GM19351 (cell line): ENCODE data around the gene MACROD2.

ENCODE experiments used
- ATAC-seq: cut with Tn5 transposase; IDR thresholded peaks from one replicate; pipeline ENCODE4 v1.9.1; 2021; ENCODE audit warnings: mild to moderate bottlenecking, moderate library complexity; ENCODE audit not compliant: unreplicated experiment

The MACROD2 gene

DNA sequence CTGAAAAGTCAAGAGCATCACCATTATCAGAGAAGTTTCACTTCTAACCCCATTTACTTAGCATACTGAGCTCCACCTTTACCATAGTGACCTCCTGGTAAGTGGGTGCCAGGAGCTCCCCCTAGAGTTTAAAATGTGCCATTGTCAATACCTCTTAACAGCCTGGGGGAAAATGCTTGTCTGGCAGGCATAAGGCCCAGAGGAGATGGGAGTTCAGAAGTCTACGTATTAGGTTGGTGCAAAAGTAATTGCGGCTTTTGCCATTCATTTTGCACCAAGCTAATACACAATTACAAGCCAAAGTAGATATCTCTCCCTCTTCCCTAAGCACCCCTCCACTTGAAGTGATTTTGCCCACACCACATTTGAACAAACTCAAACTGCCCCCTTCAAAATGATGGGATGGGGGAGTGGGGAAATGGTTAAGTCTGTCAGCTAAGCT is 1658.9 kb downstream of the MACROD2 start:
- ATAC-seq: peak; percentile 99

DNA sequence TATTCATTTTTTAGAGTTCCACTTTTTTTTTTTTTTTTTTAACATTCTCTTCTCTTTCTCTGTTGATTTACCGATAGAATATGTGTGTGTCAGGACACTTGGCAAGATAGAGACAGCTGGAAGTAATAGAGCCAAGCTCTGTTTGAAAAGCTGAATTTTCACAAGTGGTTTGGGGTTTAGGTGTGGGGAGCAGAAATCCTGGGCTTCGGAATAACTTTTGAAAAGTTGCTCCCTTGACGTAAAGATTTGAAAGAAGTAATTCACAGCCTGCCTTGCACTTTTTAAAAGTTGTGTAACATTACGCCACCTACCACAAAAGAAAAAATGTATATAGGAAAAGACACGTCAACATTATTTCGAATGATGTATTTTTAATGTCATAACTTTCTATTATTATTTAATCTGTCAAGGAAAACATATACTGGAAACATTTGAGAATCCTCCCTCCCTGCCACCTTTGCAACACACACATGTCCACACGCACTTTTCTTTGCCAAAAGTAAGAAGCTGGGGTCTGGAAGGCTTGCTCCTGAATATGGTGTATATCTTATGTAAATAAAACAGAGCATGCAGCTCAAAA is 1660.1 kb downstream of the MACROD2 start:
- ATAC-seq: no peak

DNA sequence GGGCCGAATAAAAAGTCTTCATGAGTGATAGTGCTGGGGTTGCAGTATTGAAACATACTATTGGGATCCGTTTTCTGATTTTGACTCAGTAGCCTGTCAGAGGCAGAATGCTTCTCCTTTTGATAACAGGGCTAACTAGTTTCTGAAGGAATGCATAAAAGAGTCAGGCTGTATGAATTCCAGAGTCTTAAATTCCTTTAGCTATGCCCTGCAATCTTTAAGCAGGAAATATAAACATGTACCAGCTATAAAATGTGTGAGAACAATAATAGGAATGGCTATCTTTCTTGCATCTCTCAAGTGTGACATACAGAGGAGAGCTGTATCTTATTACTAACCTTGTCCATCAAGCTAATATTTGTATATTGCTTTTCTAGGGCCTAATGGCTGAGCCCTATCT is 1660.8 kb downstream of the MACROD2 start:
- ATAC-seq: no peak

DNA sequence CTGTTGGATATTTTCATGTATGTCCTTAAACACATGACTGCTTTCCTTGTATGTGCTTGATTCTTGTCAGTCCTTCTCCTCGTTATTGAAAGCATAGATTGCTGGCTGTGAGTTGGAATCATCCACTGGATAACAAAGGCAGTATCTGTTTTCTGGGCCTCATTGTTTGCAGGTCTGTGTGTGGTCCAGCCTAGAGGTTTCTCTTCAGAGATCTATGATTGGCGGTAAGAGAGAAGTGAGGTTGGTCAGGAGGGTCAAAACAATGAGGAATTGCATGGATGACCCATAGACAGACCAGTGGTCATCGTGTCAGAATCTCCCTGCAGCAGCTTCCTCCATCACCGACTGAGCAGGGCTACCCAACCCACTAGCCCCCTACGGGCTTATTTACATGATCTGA is 1663.0 kb downstream of the MACROD2 start:
- ATAC-seq: no peak

DNA sequence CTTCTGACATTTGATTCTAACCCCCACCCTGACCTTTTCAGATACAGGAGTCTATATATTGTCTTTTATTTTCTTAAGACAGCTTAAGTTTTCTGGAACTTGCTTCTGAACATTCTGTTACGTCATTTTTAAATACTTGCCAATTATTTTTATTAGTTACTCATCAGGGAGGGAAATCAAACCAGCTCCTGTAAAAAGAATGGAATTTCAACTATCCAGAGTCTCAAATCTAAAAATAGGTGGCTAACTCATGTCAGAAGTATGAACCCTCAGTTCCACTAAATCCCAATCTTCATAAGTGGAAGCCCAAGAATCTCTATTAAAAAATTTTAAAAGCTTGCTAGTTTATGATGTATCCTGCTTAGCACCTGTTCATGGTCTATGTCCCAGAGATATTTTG is 1677.9 kb downstream of the MACROD2 start:
- no peak for ATAC-seq

DNA sequence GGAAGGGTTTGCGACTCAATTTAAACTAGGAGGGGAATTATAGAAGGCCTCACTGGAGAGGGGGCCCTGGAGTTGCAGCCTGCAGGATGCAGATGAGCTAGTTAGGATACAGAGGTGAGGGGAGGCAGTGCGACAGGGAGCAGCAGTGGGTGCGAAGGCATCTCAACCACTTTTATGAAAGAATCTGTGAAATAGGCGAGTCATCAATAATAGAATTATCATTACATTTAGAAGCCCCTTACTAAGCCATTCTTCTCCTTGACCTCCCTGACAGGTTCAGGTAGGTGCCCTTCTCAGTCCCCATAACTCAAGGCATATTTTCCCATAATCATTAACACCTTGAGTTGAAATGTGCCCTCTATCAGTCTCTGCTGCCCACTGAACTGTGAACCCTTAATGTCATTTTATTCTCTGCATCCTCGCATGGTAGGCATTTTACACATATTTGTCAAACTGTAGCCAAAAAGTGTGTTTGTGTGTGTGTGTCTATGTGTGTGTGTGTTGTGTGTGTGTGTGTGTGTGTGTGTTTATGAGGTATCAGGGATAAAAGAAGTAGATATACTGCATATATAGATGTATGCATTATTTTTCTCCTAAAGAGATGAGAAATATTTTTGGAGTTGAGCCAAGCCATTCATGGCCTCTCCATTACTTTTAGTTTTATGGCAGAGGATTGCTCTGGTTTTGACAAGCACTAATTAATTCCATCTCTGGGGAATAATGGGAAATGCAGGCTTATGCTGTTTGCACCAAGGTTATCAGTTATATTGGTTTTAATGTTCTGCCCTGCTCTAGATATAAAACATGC is 1679.1 kb downstream of the MACROD2 start:
- ATAC-seq: no peak

DNA sequence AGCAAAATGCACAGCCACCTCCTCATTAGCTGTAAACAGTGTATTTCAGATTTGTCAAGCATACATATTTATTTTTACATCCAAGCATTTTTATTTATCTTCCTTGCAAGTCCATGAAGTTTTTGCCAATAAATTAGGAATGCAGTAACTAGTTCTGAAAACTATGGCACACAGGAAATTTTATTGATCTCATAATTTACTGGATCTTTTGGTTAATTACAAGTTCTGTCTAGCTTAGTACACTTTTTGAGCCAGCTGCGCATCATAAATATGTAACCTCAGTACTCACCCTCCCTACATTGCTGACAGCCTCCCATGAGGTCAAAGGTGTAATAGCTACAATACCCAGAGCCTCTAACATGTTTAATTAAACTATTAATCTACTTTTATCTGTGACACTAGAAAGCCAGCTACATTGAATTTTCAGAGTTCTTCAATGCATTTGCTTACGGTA is 1679.8 kb downstream of the MACROD2 start:
- no peak for ATAC-seq

DNA sequence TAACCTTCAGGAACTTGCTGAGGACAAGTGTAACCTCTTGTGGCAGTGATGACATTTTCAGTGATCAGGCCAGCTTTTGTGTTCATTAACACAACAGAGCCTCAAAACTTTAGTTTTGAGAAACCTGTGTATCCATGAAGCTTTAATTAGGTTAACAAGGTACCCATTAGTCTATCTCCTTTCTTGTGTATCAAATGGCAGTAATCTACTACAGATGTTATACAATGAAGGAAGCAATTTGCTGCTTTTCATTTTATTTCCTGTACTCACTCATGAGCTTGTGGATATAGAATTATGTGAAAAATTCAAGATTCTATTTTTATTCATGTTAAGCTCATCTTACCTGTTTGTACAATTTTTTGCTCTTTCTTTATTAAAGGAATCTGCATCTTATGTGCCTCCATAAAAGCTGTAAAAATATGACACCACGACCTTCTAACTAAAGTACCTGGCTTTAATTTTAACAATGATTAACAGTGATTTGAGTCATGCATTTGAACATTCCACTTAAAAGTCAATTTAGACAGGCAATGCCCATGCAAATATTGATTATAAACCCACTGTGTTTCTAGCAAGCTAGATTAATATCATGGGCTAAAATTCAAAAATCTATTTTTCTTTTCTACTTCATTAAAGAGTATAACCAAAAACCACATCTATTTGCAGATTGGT is 1680.6 kb downstream of the MACROD2 start:
- no peak for ATAC-seq

DNA sequence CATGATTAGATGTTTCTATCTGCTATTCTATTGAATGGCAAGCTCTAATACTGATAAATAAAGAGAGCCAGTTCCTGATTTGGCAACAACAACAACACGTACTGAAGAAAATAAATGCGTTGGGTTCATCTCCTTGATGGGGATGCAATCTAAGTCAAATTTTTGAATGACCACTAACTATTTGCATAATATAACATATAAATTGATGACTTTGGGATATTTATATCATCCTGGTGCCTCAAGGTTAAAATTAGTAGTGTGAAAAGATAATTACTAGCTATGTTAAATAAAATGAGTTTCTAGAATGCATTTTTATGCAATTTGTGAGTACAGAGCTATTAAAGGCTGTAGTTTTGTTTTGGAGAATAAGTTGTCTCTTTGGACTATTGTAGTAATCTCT is 1681.5 kb downstream of the MACROD2 start:
- no peak for ATAC-seq

DNA sequence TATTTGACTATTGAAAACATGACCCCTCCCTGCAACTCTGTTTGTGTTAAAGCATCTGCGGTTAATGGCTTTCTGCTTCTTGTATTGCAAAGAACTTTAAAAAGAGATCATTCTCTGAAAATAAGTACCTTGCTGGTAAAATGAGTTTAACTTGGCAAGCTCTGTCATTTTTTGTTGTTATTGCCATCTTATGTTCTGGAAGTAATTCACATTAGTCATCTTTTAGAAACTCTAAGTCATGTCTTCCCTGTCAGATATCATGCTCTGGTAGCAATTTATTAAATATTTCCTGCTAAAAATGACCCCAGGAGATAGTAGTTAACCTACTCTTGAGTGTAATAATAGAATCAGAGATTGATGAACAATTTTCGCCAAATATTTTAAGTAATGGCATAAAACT is 1687.4 kb downstream of the MACROD2 start:
- no peak for ATAC-seq

DNA sequence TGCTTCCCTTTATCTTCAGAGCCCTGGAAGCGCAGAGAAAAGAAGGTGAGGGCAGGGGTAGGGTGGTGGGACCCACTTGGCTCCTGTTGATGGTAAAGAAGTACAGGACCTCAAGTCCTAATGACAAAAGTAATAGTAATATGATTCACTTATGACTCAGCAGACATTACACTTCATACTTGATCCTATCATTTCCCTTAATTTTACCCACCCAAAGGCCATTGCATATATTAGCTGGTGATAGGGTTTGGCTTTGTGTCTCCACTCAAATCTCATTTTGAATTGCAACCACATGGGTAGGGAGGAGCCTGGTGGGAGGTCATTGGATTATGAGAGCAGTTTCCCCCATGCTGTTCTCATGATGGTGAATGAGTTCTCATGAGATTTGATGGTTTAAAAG is 1697.3 kb downstream of the MACROD2 start:
- ATAC-seq: no peak

DNA sequence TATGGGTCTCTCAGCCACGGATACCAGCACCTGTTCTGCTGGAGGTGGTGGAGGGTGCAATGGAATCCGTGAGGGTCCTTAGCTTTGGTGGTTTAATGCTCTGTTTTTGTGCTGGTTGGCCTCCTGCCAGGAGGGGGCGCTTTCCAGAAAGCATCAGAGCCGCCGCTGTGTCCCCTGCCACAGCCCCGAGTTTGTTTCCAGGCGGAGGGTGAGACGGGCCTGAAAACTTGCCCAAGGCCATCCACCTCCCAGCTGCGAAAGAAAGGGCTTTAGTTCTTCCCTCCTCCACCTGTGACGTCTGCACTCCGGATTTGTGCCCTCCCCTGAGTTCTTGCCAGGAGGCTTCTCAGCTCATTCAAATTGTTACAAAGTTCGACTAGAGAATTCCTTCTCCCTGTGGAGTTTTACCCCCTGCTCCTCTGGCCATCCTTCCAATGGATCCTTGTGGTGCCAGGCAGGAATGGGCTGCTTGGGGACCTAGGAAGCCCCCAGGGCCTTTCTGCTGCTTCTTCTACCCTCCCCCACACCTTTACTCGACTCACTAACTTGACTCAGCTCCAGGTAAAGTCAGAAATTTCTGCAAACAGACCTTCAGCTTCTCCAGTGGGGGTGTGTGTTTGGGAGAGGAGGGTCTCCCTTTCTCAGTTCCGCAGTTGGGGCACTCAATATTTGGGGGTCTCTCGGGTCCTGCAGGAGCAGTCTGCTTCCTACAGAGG is 1704.3 kb downstream of the MACROD2 start:
- no peak for ATAC-seq

DNA sequence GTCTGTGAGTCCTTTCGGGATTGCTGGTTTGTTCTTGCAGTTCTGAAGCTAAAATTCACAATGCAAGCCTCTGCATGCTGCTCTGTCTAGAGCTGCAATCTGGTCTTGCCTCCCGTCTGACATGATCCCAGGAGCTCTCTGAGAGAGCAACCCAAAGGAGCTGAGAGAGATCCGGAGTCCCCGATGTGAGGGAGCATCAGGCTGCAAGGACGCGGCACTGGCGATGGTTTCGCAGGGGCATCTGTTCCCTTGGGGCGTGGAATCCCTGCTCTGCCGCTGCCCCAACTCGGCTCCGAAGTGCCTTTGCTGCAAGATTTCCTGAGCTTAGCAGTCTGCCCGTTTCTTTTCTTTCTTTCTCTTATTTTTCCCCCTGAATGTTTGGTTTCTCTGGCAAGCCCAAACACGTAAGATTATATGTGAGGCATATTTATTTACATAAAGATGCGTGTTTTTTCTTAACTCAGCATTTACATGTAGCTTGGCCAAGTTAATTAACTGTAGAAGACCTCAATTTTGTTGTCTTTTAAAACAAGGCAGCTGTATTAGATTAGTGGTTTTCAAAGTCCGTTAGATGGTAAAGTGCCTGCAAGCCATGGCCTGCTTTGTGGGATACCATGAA is 1704.9 kb downstream of the MACROD2 start:
- no peak for ATAC-seq

DNA sequence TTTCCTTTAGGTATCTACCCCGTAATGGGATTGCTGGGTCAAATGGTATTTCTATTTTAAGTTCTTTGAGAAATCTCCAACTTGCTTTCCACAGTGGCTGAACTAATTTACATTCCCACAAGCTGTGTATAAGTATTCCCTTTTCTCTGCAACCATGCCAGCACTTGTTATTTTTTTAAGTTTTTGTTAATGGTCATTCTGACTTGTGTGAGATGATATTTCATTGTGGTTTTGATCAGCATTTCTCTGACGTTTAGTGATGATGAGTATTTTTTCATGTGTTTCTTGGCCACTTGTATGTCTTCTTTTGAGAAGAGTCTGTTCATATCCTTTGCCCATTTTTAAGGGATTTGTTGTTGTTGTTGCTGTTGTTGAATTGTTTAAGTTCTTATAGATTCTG is 1706.8 kb downstream of the MACROD2 start:
- ATAC-seq: no peak

DNA sequence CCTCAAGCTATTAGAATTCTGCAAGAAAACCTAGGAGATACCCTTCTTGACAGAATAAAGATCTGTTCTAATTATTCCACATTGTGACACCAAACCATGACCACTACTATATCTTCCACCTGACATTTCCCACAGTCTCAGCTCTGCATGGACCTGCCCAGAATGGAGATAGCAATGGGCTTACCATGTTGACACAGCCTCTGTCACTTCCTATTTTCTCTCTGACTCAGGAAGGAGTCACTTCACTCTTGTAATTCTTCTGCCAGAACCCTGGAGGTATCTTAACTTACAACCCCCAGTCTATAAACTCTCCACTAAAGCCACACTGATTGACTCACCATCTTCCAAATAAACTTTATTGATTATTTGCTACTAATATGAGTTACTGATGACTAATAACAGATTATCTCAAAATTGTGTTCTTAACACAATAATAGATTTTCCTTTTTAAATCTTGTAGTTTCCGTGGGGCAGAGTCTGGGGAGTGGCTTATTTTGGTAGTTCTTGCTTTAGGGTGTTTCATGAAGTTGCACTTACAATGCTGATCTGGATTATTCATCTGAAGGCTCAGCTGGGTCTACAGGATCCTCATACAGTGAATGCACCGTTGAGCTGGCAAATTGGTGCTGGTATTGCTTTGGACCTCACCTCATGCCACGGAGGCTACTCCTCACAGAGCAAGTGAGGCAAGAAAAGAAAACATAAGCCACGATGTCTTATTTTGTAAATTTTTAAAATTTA is 1708.0 kb downstream of the MACROD2 start:
- ATAC-seq: no peak

DNA sequence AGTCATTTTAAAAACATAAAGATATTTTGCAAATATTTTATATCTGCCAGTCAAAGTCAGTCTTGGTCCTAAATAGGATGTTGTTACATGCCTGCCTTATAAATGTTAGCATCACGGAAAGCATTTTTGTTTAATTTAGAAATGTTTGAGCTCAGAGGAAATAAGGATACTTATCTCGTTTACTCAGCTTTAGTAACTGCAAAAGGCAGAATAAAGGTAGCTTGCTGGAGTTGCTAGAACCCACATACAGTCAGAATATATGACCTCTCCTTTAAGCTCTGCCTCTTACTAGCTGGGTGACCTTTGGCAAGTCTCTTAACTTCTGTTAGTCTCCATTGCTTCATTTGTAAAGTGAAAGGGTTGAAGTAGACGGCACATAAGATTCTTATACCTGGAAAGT is 1710.7 kb downstream of the MACROD2 start:
- ATAC-seq: no peak

DNA sequence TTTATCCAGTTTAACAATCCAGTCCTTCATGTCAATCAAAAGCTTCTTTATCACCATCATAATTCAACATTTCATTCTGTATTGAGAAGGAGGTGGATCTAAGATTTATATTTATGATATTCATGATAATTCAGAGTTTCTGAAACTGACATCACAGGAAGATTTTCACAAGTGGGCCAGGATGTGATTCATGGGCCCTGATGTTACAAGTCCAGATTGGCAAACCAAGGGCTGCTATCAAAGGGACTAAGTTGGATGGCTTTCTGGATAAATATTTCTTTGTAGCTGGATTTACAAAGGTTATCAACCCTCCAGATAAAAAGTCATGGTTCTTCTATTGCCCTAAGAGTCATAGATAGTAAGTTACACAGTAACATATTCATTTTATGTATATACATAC is 1711.4 kb downstream of the MACROD2 start:
- no peak for ATAC-seq

DNA sequence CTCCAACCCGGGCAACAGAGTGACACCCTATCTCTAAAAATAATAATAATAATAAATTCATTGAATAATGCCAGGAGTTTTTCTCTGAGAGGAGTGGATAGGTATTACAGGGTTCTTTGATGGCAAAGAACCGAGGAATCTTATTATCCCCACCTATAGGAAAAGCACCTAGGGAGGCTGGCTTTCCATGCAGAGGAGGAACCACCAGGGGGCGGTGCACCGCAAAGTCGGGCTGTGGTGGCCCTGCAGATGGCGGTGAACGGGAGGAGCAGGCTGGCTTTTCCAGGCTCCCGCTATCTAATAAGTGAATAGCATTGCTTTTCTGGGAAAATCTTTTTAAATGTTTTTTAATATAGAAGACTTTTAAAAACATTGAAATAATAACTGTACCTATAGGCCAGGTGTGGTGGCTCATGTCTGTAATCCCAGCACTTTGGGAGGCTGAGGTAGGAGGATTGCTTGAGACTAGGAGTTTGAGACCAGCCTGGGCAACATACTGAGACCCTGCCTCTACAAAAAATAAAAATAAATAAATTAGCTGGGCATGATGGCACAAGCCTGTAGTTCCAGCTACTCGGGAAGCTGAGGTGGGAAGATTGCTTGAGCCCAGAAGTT is 1713.8 kb downstream of the MACROD2 start:
- peak; percentile 96 for ATAC-seq

DNA sequence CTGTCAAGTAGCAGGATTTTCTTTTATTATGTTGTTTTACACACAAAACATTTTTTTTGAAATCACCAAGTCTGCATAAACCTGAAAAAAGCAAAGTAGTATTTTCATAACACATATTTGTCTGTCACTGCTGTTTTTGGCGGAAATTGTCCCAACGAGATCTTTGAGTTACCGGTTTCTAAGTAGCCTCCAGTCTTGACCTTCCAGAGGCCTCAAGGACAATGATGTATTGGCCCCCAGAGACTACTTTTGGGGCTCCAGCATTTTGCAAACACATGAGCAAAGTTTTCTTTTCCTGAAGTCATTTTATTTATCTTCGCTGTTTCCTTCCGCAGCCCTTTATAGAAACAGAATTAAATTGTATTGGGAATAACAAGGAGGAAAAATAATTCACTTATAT is 1715.3 kb downstream of the MACROD2 start:
- ATAC-seq: no peak

DNA sequence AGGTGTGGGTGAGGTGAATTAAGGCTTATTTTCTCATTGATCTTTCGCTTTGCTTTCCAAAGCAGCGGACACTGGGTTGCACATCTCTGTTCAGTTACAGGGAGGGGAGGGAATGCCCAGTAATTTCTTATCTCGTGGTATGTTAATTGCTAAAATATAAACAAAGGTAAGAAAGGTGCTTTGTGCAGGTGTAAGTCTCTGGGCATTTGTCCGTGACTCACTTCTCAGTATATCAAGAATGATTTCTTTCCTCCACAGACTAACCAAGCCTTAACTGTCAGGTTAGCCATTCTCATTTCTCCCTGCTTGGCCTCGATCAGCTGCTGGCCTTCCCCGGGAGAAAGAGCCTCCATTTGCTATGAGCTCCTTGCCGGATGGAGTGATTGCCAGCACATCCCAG is 1715.9 kb downstream of the MACROD2 start:
- no peak for ATAC-seq
